CD4-positive, alpha-beta T cell treated with Interleukin-4 for 4 hours (primary cell): ENCODE data around the gene TNFRSF18.
A peak's percentile ranks its signal among the peaks of the same experiment; 100 is the strongest.
"Not testable (repeated sequence)": the region's sequence is repeated elsewhere in the genome, so short reads cannot be mapped to it uniquely, and the experiment has no call there.

Experiments used
- DNase-seq: peaks from one replicate; pipeline ENCODE4 v3.0.0-alpha.2; 2020

TNFRSF18 gene, protein sequence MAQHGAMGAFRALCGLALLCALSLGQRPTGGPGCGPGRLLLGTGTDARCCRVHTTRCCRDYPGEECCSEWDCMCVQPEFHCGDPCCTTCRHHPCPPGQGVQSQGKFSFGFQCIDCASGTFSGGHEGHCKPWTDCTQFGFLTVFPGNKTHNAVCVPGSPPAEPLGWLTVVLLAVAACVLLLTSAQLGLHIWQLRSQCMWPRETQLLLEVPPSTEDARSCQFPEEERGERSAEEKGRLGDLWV

DNA sequence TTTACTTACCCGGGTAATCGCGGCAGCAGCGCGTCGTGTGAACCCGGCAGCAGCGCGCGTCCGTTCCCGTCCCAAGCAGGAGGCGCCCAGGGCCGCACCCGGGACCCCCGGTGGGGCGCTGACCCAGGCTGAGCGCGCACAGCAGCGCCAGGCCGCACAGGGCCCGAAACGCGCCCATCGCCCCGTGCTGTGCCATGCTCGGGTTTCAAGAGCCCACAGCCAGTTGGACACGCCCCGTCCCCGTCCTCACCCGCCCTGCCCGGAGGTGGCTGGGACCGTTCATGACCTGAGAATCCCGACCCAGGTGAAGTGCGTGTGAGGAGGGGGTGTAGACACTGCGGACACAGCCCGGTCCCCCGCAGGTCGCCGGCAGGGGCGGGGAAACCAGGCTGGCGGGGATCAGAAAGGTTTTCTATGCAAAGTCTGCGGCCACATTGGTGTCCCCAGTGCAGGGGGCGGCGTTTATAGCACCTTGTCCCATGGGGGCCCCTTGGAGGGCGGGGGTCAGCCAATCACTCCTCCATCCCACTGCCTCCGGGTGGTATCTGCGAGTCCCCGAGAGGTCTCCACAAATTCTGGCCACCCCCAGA is at the start of gene TNFRSF18:
TNFRSF18 (minus strand) TSS at position 217 of the 590 bp plus-strand sequence; CDS start at position 196, 21 bp downstream.
- peak; percentile 14 for DNase-seq

- no peak for DNase-seq
Observed at GRCh38 chr1:1255611-1256010, 49.2 kb upstream of the TNFRSF18 start.

DNA sequence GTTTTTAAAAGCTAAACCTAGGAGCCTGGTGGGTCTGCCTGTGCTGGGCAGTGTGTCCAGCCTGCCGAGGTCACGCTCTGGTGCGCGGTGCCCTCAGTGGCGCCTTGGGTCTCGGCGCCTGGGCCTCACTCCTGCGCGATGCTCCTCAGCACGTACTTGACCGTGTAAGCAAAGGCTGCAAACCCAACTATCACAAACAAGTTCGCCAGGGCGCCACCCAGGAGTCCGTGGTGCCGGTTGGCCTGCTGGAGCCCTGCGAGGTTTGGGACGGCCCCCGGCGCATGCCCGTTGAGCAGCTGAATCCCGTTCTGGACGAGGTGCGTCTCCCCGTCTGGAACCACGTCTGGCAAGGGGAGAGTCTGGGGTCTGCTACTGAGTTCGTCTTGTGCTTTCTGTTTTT is 48.7 kb upstream of the TNFRSF18 start:
- DNase-seq = no peak

- no peak for DNase-seq
Observed at GRCh38 chr1:1254667-1254998, 48.2 kb upstream of the TNFRSF18 start.

DNA sequence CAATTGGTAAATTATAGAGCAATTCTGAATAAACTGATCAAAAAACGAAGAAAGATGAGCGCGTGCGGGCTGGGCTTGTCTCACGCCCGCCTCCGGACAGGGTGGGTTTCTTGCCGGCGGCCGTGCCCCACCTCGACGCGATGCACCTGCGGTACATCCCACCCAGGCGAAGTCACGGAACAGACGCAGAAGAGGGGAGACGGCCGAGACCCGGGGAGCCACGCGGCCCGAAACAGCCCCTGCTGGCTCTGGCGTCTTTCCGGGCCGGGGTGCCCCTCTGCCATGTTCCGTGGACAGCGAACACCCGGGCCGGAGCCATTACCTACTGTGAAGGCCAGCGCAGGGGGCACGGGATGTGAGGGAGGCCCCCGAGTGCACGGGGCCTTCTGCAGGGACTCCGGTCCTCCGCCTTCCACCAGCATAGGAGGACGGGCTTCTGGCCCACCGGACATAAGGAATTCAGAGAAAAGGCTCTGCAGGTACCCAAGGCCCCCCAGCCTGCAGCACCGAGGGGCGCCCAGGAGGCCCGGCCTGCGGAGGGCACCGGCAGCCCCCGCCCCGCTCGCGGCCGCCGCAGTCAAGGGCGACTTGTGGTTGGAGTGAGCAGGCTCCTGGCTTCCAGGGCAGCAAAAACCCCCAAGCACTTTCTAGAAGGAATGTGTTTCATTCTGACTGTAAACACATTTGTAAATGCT is 47.7 kb upstream of the TNFRSF18 start:
- DNase-seq = no peak

DNA sequence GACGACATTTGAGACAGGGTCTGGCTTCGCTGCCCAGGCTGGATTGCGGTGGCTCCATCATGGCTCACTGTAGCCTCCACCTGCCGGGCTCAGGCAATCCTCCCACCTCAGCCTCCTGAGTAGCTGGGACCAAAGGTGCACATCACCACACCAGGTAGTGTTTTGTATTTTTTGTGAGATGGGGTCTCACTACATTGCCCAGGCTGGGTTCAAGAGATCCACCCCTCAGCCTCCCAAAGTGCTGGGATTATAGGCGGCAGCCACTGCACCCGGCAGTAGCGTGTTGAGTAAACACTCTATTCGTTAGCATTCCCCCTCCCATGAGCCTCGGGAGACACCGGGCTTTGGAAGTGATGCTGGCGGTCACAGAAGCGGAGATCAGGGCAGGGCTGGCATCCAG is 46.9 kb upstream of the TNFRSF18 start:
- no peak for DNase-seq

DNA sequence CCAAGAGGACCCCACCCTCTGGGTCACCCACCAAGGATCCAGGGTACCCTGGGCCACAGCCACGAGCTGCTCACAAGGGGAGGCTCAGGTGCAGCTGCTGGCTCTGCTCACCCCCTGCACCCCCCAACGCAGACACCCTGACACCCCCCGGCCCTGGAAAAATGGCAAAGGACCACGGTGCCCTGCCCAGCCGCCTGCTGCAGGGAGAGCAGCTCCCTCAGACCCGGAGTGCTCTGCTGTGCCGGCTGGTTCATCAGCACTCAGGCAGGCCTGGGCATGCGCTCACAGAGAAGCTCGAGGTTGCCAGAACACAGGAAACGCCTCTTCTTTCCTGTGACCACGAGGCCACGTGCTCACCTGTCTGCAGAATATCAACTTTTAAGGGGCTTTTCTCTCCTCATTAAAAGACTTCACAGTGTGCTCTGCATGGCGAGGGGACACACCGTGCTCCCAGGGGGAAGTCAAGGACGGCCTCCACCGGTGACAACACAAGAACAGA is 44.4 kb upstream of the TNFRSF18 start:
- peak; percentile 61 for DNase-seq

DNA sequence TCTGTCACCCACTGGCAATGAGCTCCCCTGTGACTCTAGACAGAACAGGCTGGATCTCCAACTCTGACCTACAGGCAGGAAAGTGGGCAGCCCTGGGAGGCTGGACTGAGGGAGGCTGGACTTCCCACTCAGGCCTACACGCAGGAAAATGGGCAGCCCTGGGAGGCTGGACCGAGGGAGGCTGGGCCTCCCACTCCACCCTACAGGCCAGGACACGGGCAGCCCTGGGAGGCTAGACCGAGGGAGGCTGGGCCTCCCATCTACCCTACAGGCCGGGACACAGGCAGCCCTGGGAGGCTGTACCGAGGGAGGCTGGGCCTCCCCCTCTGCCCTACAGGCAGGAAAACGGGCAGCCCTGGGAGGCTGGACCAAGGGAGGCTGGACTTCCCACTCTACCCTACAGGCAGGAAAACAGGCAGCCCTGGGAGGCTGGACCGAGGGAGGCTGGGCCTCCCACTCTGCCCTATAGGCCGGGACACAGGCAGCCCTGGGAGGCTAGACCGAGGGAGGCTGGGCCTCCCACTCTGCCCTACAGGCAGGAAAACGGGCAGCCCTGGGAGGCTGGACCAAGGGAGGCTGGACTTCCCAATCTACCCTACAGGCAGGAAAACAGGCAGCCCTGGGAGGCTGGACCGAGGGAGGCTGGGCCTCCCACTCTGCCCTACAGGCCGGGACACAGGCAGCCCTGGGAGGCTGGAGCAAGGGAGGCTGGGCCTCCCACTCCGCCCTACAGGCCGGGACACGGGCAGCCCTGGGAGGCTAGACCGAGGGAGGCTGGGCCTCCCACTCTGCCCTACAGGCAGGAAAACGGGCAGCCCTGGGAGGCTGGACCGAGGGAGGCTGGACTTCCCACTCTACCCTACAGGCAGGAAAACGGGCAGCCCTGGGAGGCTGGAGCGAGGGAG is 41.9 kb upstream of the TNFRSF18 start:
- DNase-seq = not testable (repeated sequence)

- no peak for DNase-seq
Observed at GRCh38 chr1:1247341-1247913, 41.0 kb upstream of the TNFRSF18 start.

GRCh38 chr1:1246577-1247340 is 40.4 kb upstream of the TNFRSF18 start, which contains the start of gene C1QTNF12:
Gene C1QTNF12 (minus strand): TSS chr1:1246722. CDS start chr1:1246690, 32 bp downstream.
- no peak for DNase-seq

GRCh38 chr1:1245817-1246576 is 39.6 kb upstream of the TNFRSF18 start:
- DNase-seq = no peak

- no peak for DNase-seq
Observed at GRCh38 chr1:1245178-1245816, 38.9 kb upstream of the TNFRSF18 start.

DNA sequence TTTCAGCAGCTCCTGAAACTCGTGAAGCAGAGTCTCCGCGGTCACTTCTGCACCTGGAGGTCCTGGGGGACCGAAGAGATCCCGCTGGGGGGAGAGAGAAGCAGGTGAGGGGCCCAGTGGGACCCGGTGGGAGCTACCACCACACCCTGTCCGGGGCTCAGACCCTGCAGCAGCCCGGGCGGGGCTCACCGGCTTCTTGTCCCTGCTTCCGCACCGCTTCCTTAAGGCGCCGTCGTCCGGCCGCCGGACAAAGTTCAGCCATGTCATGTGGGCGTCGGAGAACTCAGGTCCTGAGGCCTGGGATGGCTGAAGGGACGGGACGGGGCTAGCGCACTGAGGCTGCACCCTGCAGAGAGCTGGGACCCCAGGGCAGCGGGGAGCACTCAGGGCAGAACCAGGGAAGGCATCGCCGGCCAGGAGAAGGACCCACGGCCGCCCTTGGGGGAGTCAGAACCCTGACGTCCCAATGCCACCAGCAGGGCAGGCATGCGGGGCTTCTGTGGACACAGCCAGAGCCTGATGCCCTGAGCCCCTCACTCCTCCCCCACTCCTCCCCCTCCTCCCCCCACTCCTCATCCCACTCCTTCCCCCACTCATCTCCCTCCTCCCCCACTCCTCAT is 37.9 kb upstream of the TNFRSF18 start:
- no peak for DNase-seq

GRCh38 chr1:1243807-1244191 is 37.4 kb upstream of the TNFRSF18 start:
- no peak for DNase-seq

GRCh38 chr1:1243266-1243660 is 36.9 kb upstream of the TNFRSF18 start:
- DNase-seq = no peak

DNA sequence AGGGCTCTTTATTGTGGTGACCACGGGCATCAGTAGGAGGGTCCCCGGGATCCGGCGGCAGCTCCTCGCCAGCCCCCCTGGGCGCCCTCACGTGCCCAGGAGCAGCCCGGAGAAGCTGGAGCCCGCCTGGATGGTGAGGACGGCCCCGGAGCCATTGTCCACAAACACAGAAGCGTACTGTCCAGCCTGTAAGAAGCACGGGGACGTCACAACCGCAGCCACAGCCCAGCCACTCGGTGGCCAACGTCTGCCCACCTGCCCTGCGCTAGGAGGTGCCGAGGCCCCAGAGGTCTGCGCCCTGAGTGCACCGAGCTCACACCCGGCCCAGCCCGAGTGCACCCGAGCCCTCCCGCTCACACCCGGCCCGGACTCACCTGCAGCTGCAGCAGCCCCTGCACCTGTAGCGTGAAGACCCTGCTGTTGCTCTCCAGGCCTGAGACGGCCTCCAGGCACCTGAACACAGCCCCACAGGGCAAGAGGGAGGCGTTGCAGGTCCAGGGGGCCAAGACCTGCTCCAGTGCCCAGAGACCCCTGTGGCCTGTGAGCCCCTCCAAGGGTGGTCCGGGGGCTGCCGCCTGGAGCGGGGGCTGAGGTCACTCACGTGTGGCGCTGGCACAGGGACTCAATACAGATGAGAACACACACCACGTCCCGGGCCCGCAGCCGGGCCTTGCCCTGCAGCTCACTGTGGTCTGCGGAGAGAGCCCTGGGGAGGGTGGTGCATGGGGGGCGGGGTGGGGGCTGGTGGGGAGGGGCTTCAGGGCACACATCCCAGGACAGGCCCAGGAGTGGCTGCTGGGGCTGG is 36.3 kb upstream of the TNFRSF18 start:
- DNase-seq = no peak

DNA sequence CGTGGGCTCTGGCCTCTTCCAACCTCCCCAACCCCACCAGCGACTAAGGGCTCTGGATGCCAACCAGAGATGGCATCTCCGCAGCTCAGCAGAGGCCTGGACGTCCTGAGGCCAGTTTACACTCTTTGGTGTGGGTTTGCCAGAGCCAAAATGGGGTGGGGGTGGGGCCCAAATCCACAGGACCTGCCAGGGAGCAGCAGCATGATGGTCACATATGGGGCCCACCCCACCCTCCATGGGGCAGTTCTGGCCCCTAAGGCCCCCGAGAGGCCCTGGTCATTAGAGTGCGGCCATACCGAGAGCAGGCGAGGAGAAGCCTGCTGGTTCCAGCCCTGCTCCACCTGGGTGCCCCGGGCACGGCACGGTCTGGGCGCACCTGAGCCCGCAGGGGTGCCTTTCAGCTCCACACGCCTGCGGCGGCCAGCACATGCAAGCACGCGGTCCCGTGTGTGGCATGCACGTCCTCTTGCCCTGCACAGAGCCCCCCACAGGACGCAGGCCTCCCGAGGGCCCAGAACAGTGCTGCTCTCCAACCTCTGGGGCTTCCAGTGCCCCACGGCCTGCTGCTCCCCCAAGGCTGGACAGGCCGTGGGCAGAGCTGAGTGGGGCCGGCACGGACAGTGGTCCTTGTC is 35.3 kb upstream of the TNFRSF18 start:
- DNase-seq = no peak

DNA sequence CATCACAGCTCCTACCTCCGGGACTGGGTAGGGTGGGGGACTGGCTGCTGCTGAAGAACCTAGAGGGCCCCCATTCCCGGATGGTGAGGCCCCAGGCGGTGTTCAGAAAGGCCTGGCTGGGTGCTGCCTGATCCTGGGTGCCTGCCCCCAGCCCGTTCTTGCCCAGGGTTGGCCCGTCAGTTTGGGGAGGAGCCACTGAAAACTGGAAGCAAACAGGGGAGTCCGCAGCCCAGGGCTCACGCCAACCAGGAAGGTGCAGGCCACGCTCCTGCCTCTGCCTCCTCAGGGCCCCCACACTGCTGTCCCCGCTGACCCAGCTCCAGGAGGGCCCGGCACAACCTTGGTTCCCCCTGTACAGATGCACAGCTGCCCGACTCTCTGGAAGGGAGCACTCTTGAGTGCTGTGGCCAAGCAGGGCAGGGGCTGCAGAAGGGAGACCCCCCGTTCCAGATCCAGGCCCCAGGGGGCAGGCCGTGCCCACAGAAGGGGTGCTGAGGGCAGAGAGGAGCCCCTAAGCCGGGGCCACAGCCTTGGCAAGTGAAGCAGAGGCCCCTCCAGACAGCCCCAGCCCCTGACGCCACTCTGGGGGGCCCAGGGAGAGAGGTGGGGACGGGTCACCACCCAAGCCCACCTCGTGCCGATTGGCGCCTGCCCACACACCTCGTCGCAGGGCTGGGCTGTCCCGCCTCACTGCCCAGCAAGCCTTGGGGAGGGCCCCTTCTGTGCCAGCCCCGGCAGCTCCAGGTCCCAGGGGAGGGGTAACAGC is 34.6 kb upstream of the TNFRSF18 start:
- DNase-seq = no peak
